SK-N-SH treated with all-trans-retinoic acid at 6 μM for 48 hours (cell line): ENCODE measurements around the gene UBE2U.

ENCODE experiments used
- ARNTL ChIP-seq: fragments of 450-650 bp; formaldehyde crosslinking; IDR thresholded peaks from 2 replicates; pipeline ENCODE4 v1.5.0; 2020; ENCODE audit warnings: low read depth, mild to moderate bottlenecking, moderate library complexity, borderline replicate concordance
- CREB5 ChIP-seq: fragments of 250-450 bp; sonication (Bioruptor Pico); IDR thresholded peaks from 2 replicates; pipeline ENCODE4 v1.5.1; 2020; ENCODE audit warnings: low read depth, mild to moderate bottlenecking, moderate library complexity
- CSDC2 ChIP-seq: fragments of 250-450 bp; sonication (Bioruptor Pico); IDR thresholded peaks from 2 replicates; pipeline ENCODE4 v1.5.0; 2020; ENCODE audit warnings: mild to moderate bottlenecking, moderate library complexity
- CSRNP3 ChIP-seq: fragments of 250-450 bp; sonication (Bioruptor Pico); IDR thresholded peaks from 2 replicates; pipeline ENCODE4 v1.5.1; 2021; ENCODE audit warnings: mild to moderate bottlenecking, moderate library complexity
- GLIS3 ChIP-seq: fragments of 250-450 bp; sonication (Bioruptor Pico); IDR thresholded peaks from 2 replicates; pipeline ENCODE4 v1.5.0; 2020; ENCODE audit warnings: mild to moderate bottlenecking, moderate library complexity
- PATZ1 ChIP-seq: fragments of 250-450 bp; sonication (Bioruptor Pico); IDR thresholded peaks from 2 replicates; pipeline ENCODE4 v1.8.0; 2020; ENCODE audit warnings: mild to moderate bottlenecking, moderate library complexity, borderline replicate concordance
- PPARA ChIP-seq: fragments of 250-450 bp; sonication (Bioruptor Pico); IDR thresholded peaks from 2 replicates; pipeline ENCODE4 v1.5.0; 2020; ENCODE audit warnings: mild to moderate bottlenecking, borderline replicate concordance
- RARB ChIP-seq: fragments of 250-450 bp; sonication (Bioruptor Pico); IDR thresholded peaks from 2 replicates; pipeline ENCODE4 v1.8.0; 2021; ENCODE audit warnings: mild to moderate bottlenecking, moderate library complexity
- ZC3H10 ChIP-seq: fragments of 250-450 bp; sonication (Bioruptor Pico); IDR thresholded peaks from 2 replicates; pipeline ENCODE4 v1.5.1; 2021; ENCODE audit warnings: mild to moderate bottlenecking, moderate library complexity
- ZFP30 ChIP-seq: fragments of 450-650 bp; formaldehyde crosslinking; IDR thresholded peaks from 2 replicates; pipeline ENCODE4 v1.5.0; 2022; ENCODE audit warnings: mild to moderate bottlenecking, moderate library complexity
- ZNF565 ChIP-seq: fragments of 450-650 bp; formaldehyde crosslinking; conservative IDR thresholded peaks from 2 replicates; pipeline ENCODE4 v1.5.0; 2020; ENCODE audit warnings: low read depth, mild to moderate bottlenecking, moderate library complexity
- ZNF70 ChIP-seq: fragments of 450-650 bp; formaldehyde crosslinking; IDR thresholded peaks from 2 replicates; pipeline ENCODE4 v1.5.0; 2020; ENCODE audit warnings: mild to moderate bottlenecking, moderate library complexity
- TF ChIP-seq, protein P1 (sequence below): fragments of 250-450 bp; sonication (Bioruptor Pico); IDR thresholded peaks from 2 replicates; pipeline ENCODE4 v1.8.0; 2021; ENCODE audit warnings: low read depth, mild to moderate bottlenecking, moderate library complexity, borderline replicate concordance

DNA sequence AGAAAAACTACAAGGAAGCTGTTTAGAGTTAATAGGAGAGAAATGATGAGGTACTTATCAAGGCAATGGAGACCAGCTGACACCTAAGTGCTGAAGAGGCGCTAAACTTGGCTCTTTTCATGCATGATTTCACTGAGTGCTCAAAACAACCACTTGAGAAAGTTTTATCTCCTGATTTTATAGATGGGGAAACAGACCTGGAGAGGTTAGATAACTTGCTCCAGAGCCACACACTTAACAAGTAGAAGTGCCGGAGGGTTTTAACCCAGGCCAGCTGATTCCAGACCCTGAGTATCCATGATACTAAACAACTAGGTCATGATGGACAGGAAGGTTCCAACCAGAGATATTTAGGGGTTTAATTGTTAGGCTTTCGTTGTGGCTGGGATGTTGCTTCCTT is 25.9 kb downstream of the UBE2U start:
- TF ChIP-seq, protein P1, sequence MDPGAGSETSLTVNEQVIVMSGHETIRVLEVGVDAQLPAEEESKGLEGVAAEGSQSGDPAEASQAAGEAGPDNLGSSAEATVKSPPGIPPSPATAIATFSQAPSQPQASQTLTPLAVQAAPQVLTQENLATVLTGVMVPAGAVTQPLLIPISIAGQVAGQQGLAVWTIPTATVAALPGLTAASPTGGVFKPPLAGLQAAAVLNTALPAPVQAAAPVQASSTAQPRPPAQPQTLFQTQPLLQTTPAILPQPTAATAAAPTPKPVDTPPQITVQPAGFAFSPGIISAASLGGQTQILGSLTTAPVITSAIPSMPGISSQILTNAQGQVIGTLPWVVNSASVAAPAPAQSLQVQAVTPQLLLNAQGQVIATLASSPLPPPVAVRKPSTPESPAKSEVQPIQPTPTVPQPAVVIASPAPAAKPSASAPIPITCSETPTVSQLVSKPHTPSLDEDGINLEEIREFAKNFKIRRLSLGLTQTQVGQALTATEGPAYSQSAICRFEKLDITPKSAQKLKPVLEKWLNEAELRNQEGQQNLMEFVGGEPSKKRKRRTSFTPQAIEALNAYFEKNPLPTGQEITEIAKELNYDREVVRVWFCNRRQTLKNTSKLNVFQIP (CRISPR knock-in tag), result no peak
- TF ChIP-seq RARB (CRISPR knock-in tag), result no peak
- TF ChIP-seq PPARA, result no peak
- no peak for TF ChIP-seq PATZ1 (CRISPR knock-in tag)
- no peak for TF ChIP-seq ZFP30
- TF ChIP-seq ZC3H10, result no peak
- TF ChIP-seq CSRNP3, result no peak
- no peak for TF ChIP-seq ZNF70
- TF ChIP-seq CREB5 (CRISPR knock-in tag), result no peak
- TF ChIP-seq GLIS3 (CRISPR knock-in tag), result no peak
- TF ChIP-seq ARNTL, result no peak
- no peak for TF ChIP-seq CSDC2
- TF ChIP-seq ZNF565, result no peak
